Suprapubic skin (tissue), 4 donors: ENCODE results near the gene MIPOL1. TPM values are rescaled to one million over a fixed set of nuclear protein-coding genes. Genes with fewer than 3 reads are reported as not detected.

Experiments
- DNase-seq, 2 donors: peaks; one replicate each; pipeline ENCODE4 v3.0.0-alpha.2; 2019; ENCODE audit warnings: low spot score in 2 of 2
- H3K27ac ChIP-seq: fragments of 200-600 bp; sonication (generic); one replicate; pipeline ENCODE4 v1.5.1; 2019
- H3K27me3 ChIP-seq: fragments of 200-600 bp; sonication (generic); one replicate; pipeline ENCODE4 v1.5.1; 2019
- H3K36me3 ChIP-seq: fragments of 200-600 bp; sonication (generic); one replicate; pipeline ENCODE4 v1.5.1; 2019
- H3K4me1 ChIP-seq: fragments of 200-600 bp; sonication (generic); one replicate; pipeline ENCODE4 v1.5.1; 2019
- H3K4me3 ChIP-seq: fragments of 200-600 bp; sonication (generic); one replicate; pipeline ENCODE4 v1.5.1; 2019; ENCODE audit warnings: mild to moderate bottlenecking
- H3K9me3 ChIP-seq: fragments of 200-600 bp; sonication (generic); one replicate; pipeline ENCODE4 v1.5.1; 2019
- EP300 ChIP-seq: sonication (generic); formaldehyde crosslinking; IDR thresholded peaks from one replicate; pipeline ENCODE4 v1.6.1; 2017; ENCODE audit warnings: antibody characterized with exemption
- POLR2A ChIP-seq, 2 donors: fragments of 450-650 bp; IDR thresholded peaks; one replicate each; pipeline ENCODE4 v1.6.1; 2017; ENCODE audit warnings: antibody characterized with exemption in 2 of 2, mild to moderate bottlenecking in 2 of 2, moderate library complexity in 2 of 2
- POLR2AphosphoS5 ChIP-seq, 3 donors: sonication (generic); formaldehyde crosslinking; IDR thresholded peaks; one replicate each; pipeline ENCODE4 v1.6.1; 2017; ENCODE audit warnings: antibody characterized with exemption in 3 of 3
- WGBS: methylation state at CpG from one replicate; pipeline ENCODE4 v1.1.5; 2018; 5-methylcytosine and 5-hydroxymethylcytosine counted together
- total RNA-seq, 4 donors: library from RNA; depleted of rRNA; stranded (reverse); fragments of >200 nt; gene quantifications; one replicate each; pipeline ENCODE4 v1.1.0, GENCODE V29; 2016
- TF ChIP-seq, protein P1 (sequence below), 2 donors: fragments of 200-600 bp in 1 of 2; fragments of 450-650 bp in 1 of 2; sonication (generic) in 1 of 2; IDR thresholded peaks; one replicate each; pipeline ENCODE4 v1.5.1; 2016 to 2019; ENCODE audit warnings: antibody characterized with exemption in 2 of 2, mild to moderate bottlenecking in 1 of 2, moderate library complexity in 1 of 2

MIPOL1 gene
- total RNA-seq, 4 donors from 2014 or later, result 3.5 to 12.7 (median 7.6) TPM

DNA sequence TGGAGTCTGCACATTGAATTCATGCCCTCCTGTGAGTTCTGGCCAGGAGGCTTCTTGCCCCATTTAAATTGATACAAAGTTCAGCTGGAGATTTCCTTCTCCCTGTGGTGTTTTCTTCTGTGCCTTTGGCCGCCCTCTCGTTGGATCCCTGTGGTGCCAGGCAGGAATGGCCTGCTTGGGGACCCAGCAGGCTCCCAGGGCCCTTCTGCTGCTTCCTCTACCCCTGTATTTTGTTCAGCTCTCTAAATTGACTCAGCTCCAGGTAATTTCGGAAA is 200.1 kb downstream of the MIPOL1 start:
- Histone ChIP-seq H3K27me3 (no peaks in the 10 kb centered on the region), H3K4me3 (no peak overlapping the region), H3K36me3 (no peaks in the 10 kb centered on the region), H3K4me1 (no peaks in the 10 kb centered on the region), H3K27ac (no peak overlapping the region), H3K9me3 (peaks cover 5% of the 10 kb centered on the region)
- no peak for DNase-seq
- TF ChIP-seq POLR2AphosphoS5 (IDR thresholded peaks at IDR 0.05) (no peak), EP300 (no peak), POLR2A (IDR thresholded peaks at IDR 0.05) (no peak)
- TF ChIP-seq, protein P1, sequence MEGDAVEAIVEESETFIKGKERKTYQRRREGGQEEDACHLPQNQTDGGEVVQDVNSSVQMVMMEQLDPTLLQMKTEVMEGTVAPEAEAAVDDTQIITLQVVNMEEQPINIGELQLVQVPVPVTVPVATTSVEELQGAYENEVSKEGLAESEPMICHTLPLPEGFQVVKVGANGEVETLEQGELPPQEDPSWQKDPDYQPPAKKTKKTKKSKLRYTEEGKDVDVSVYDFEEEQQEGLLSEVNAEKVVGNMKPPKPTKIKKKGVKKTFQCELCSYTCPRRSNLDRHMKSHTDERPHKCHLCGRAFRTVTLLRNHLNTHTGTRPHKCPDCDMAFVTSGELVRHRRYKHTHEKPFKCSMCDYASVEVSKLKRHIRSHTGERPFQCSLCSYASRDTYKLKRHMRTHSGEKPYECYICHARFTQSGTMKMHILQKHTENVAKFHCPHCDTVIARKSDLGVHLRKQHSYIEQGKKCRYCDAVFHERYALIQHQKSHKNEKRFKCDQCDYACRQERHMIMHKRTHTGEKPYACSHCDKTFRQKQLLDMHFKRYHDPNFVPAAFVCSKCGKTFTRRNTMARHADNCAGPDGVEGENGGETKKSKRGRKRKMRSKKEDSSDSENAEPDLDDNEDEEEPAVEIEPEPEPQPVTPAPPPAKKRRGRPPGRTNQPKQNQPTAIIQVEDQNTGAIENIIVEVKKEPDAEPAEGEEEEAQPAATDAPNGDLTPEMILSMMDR (IDR thresholded peaks at IDR 0.05), result no peak
- WGBS, result 97% methylated on average over 2 of the region's 3 CpGs

DNA sequence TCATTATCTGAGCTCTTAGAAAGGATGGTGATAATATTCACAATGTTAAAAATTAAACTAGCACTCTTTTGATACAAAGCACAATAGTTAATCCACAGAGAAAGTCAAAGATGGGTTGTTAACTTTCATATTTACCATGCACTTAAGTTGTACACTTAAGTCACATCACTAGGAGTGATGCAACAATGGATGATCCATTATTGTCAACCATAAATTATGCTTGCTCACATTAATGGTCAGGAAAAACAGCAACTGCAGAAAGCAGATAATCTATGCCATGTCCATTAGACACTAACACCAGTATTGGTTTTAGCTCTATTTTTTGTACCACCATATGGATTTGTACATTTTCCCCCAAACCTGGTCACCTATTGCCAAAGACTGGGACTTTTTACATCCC is 201.8 kb downstream of the MIPOL1 start:
- TF ChIP-seq, protein P1 (IDR thresholded peaks at IDR 0.05), result no peak
- no peak for TF ChIP-seq EP300
- no peak for TF ChIP-seq POLR2A (IDR thresholded peaks at IDR 0.05)
- no peak for TF ChIP-seq POLR2AphosphoS5 (IDR thresholded peaks at IDR 0.05)
- Histone ChIP-seq H3K4me3 (no peak overlapping the region), H3K27me3 (no peaks in the 10 kb centered on the region), H3K9me3 (peaks cover 5% of the 10 kb centered on the region), H3K27ac (no peak overlapping the region), H3K4me1 (no peaks in the 10 kb centered on the region), H3K36me3 (no peaks in the 10 kb centered on the region)
- DNase-seq, result no peak

DNA sequence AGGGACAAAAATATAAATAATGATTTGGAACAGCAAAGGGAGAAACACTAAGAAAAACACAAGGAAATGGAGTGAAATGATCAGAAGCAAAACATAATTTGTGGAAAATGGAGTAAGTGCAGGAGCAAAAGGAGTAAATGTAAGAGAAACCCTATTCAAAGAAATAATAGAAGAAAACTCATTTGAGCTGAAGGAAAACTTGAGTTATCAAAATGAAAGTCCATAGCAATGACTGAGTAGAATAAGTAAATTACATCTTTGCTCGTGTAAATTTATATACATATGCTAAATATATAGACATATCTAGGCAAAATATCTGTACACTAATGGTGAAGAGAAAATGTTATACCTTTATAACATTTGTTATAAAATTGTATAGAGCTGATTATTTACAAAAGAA is 203.4 kb downstream of the MIPOL1 start:
- no peaks in the 10 kb centered on the region for H3K27me3 ChIP-seq
- no peak for DNase-seq
- no peaks in the 10 kb centered on the region for H3K4me1 ChIP-seq
- WGBS, result 95% methylated on average over 1 of the region's 1 CpG
- H3K4me3 ChIP-seq, result no peak overlapping the region
- H3K9me3 ChIP-seq, result no peaks in the 10 kb centered on the region
- no peak overlapping the region for H3K27ac ChIP-seq
- TF ChIP-seq, protein P1 (IDR thresholded peaks at IDR 0.05), result no peak
- TF ChIP-seq POLR2A (IDR thresholded peaks at IDR 0.05) (no peak), EP300 (no peak)
- no peaks in the 10 kb centered on the region for H3K36me3 ChIP-seq

DNA sequence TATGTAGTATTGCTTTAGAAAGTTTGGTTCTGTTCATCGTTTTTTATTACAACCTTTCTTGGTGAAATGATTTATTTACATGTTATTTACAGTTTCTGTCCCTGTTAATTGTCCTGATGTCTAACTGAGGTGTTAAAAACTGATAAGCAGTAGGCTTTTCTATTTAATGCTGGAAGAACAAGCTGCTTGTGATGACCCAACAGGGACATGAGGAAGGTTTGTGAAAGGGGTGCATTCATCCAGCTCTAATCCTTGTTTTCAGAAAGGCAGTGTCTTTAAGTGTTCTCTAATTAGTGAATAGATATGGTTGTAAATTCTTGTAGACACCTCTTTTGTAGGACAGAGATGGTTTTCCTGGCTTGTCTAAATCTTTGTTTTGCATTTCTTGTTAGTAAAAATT is 205.9 kb downstream of the MIPOL1 start:
- Histone ChIP-seq H3K4me3 (no peak overlapping the region), H3K27ac (no peak overlapping the region), H3K27me3 (no peaks in the 10 kb centered on the region), H3K4me1 (no peaks in the 10 kb centered on the region), H3K36me3 (no peaks in the 10 kb centered on the region), H3K9me3 (no peaks in the 10 kb centered on the region)
- TF ChIP-seq POLR2A (IDR thresholded peaks at IDR 0.05) (no peak), POLR2AphosphoS5 (IDR thresholded peaks at IDR 0.05) (no peak), EP300 (no peak)
- TF ChIP-seq, protein P1 (IDR thresholded peaks at IDR 0.05), result no peak
- no peak for DNase-seq
- WGBS, result 47% methylated on average over 1 of the region's 1 CpG

DNA sequence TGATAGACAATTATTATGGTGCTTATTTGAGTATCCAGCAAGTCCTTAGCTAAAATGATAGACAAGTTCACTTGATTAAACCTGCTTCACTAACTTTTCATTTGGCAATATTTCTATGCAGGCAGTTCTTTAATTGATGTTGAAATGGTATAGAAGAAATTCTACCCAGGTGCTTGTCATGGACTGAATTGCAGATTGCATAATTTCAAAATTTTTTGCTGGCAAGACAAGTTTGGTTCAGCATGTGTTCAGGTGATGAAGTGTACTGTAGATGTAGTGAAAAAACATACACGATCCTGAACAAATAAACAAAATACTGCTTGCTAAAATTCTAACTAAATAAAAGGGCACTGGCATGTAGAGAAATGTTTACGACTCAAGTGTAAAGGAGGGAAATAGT is 208.4 kb downstream of the MIPOL1 start:
- H3K27me3 ChIP-seq, result no peaks in the 10 kb centered on the region
- H3K27ac ChIP-seq, result no peak overlapping the region
- no peaks in the 10 kb centered on the region for H3K36me3 ChIP-seq
- H3K4me1 ChIP-seq, result no peaks in the 10 kb centered on the region
- no peak for DNase-seq
- H3K4me3 ChIP-seq, result no peak overlapping the region
- TF ChIP-seq POLR2AphosphoS5 (IDR thresholded peaks at IDR 0.05), result no peak
- 84% methylated on average over 2 of the region's 2 CpGs for WGBS
- H3K9me3 ChIP-seq, result no peaks in the 10 kb centered on the region

DNA sequence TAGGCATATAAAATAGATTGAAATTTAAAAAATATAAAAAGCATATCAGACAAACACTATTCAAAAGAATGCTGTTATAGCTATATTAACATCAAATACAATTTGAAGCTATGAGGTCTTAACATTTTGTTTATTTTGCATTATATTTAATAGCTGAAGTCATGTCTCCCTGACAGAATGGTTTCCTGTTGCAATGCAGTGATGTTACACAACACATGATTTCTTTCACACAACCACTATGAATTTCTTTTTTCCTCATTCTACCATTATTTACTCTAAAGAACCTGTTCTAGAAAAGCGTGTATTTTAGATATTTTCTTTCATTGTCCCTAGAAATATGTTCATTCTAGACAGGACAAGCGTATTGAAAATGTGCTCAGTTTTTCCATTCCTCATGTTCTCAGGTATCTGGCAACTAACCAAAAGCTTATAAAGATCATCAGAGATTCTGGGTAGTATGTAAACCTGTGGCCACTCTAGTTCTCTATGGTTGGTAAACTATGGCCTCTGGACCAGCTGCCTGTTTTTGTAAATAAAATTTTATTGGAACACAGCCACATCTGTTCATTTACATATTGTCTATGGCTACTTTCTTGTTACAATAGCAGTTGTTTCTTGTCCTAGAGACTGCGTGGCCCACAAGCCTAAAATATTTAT is 213.5 kb downstream of the MIPOL1 start:
- TF ChIP-seq POLR2AphosphoS5 (IDR thresholded peaks at IDR 0.05) (no peak), POLR2A (IDR thresholded peaks at IDR 0.05) (no peak), EP300 (no peak)
- TF ChIP-seq, protein P1 (IDR thresholded peaks at IDR 0.05), result no peak
- no peak for DNase-seq
- Histone ChIP-seq H3K27me3 (no peaks in the 10 kb centered on the region), H3K9me3 (no peaks in the 10 kb centered on the region), H3K4me1 (no peaks in the 10 kb centered on the region), H3K27ac (no peak overlapping the region), H3K4me3 (no peak overlapping the region), H3K36me3 (no peaks in the 10 kb centered on the region)
- 90% methylated on average over 3 of the region's 3 CpGs for WGBS
